Smooth muscle cell (in vitro differentiated cells): ENCODE data around the gene CKS1B. TPM values are rescaled to one million over a fixed set of nuclear protein-coding genes. Genes with fewer than 3 reads are reported as not detected.
"Not testable (repeated sequence)": the region's sequence is repeated elsewhere in the genome, so short reads cannot be mapped to it uniquely, and the experiment has no call there.

Experiments
- DNase-seq: peaks from one replicate; lab custom pipeline; 2025; ENCODE audit not compliant: unreplicated experiment; lab: John Stamatoyannopoulos, UW
- H2AFZ ChIP-seq: fragments of 200-600 bp; sonication (generic); 2 replicates; pipeline ENCODE4 v1.6.0; 2016; ENCODE audit warnings: antibody characterized with exemption, low read depth, mild to moderate bottlenecking
- H3F3A ChIP-seq: fragments of 200-600 bp; sonication (generic); 2 replicates; pipeline ENCODE4 v1.6.0; 2017; ENCODE audit warnings: antibody characterized with exemption, low read depth
- H3K27ac ChIP-seq: fragments of 200-600 bp; sonication (generic); 2 replicates; pipeline ENCODE4 v1.5.1; 2016; ENCODE audit warnings: low read depth, mild to moderate bottlenecking
- H3K27me3 ChIP-seq: fragments of 200-600 bp; sonication (generic); 2 replicates; pipeline ENCODE4 v1.6.1; 2016; ENCODE audit warnings: low read depth, mild to moderate bottlenecking
- H3K36me3 ChIP-seq: fragments of 200-600 bp; sonication (generic); 2 replicates; pipeline ENCODE4 v1.5.1; 2016; ENCODE audit warnings: low read depth
- H3K4me1 ChIP-seq: fragments of 200-600 bp; sonication (generic); 2 replicates; pipeline ENCODE4 v1.5.1; 2016; ENCODE audit warnings: low read depth
- H3K4me2 ChIP-seq: fragments of 200-600 bp; sonication (generic); 2 replicates; pipeline ENCODE4 v1.6.0; 2016; ENCODE audit warnings: mild to moderate bottlenecking
- H3K4me3 ChIP-seq: fragments of 200-600 bp; sonication (generic); 2 replicates; pipeline ENCODE4 v1.5.1; 2016; ENCODE audit warnings: mild to moderate bottlenecking
- H3K79me2 ChIP-seq: fragments of 200-600 bp; sonication (generic); 2 replicates; pipeline ENCODE4 v1.6.0; 2016; ENCODE audit warnings: low read depth, mild to moderate bottlenecking
- H3K9ac ChIP-seq: fragments of 200-600 bp; sonication (generic); 2 replicates; pipeline ENCODE4 v1.6.0; 2016; ENCODE audit warnings: low read depth
- H3K9me3 ChIP-seq: fragments of 200-600 bp; sonication (generic); replicated peaks from 2 replicates; pipeline ENCODE4 v1.5.1; 2016; ENCODE audit warnings: low read depth
- H4K20me1 ChIP-seq: fragments of 200-600 bp; sonication (generic); 2 replicates; pipeline ENCODE4 v1.6.0; 2016; ENCODE audit warnings: low read depth
- WGBS: methylation state at CpG from one replicate; pipeline ENCODE4 v1.1.7; 2016; ENCODE audit warnings: low lambda C conversion rate; 5-methylcytosine and 5-hydroxymethylcytosine counted together
- polyA plus RNA-seq: library from polyadenylated mRNA; unstranded; fragments of >200 nt; fragmentation: Nextera tagmentation; extraction: Ambion mirVana; gene quantifications from 2 replicates; pipeline ENCODE4 v1.2.1, GENCODE V29; 2016
- total RNA-seq: library from RNA; depleted of rRNA; stranded (reverse); fragments of >200 nt; gene quantifications from 2 replicates; pipeline ENCODE4 v1.2.3, GENCODE V29; 2014
- TF ChIP-seq, protein P1 (sequence below): fragments of 200-600 bp; sonication (generic); IDR thresholded peaks from 2 replicates; pipeline ENCODE4 v1.5.1; 2017; ENCODE audit warnings: borderline replicate concordance, mild to moderate bottlenecking, antibody characterized with exemption; ENCODE audit not compliant: insufficient read depth, poor library complexity, severe bottlenecking

CKS1B gene
- total and polyA plus RNA-seq, 2 experiments from 2014 or later, result 41.6 to 116 TPM

DNA sequence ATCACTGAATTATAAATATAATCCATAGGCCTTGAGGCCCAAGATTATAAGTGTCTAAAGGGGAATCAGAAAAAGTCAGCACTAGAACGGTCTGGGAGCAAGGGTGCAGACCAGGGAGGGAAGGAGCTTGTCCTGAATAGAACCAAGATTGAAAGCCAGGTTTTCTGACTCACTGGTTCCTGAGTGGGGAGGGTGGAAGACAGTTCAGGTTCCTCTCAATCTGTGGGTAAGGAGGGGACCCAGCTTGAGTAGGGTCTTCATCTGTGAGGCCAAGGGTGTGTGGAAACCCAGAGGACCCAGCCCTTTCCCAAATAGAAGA lies 19.7 kb downstream of the CKS1B start:
- Histone ChIP-seq H3F3A (no peaks in the 10 kb centered on the region), H3K4me1 (no peaks in the 10 kb centered on the region), H3K27me3 (no peaks in the 10 kb centered on the region), H3K9me3 (no peaks in the 10 kb centered on the region), H3K36me3 (no peaks in the 10 kb centered on the region), H3K27ac (no peak overlapping the region), H3K79me2 (peaks cover under 1% of the 10 kb centered on the region), H3K4me2 (no peak overlapping the region), H3K4me3 (no peak overlapping the region), H4K20me1 (no peaks in the 10 kb centered on the region), H2AFZ (no peak overlapping the region), H3K9ac (no peak overlapping the region)
- 95% methylated on average over 1 of the region's 1 CpG for WGBS
- TF ChIP-seq, protein P1, sequence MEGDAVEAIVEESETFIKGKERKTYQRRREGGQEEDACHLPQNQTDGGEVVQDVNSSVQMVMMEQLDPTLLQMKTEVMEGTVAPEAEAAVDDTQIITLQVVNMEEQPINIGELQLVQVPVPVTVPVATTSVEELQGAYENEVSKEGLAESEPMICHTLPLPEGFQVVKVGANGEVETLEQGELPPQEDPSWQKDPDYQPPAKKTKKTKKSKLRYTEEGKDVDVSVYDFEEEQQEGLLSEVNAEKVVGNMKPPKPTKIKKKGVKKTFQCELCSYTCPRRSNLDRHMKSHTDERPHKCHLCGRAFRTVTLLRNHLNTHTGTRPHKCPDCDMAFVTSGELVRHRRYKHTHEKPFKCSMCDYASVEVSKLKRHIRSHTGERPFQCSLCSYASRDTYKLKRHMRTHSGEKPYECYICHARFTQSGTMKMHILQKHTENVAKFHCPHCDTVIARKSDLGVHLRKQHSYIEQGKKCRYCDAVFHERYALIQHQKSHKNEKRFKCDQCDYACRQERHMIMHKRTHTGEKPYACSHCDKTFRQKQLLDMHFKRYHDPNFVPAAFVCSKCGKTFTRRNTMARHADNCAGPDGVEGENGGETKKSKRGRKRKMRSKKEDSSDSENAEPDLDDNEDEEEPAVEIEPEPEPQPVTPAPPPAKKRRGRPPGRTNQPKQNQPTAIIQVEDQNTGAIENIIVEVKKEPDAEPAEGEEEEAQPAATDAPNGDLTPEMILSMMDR, result no peak
- DNase-seq, result no peak

DNA sequence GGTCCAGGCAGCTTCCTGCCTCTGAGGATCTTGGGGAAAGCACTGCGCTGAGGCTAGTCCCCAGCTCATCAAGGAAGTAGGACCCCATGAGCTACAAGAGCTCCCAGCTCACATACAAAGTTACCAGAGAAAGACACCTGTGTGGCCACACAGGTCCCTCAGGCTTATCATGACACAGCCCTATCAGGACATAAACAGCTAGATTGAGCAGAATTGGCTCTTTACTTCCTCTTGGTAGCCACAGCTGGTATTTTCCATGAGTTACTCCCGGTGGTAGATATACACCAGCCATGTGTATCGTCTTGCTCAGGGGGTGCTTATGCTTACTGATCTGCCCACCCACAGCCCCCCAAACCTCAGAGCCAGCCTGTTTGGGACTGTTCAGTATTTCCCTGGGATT lies 20.1 kb downstream of the CKS1B start:
- no peak overlapping the region for H3K4me2 ChIP-seq
- H3K4me3 ChIP-seq, result no peak overlapping the region
- no peak overlapping the region for H3K9ac ChIP-seq
- no peaks in the 10 kb centered on the region for H3K79me2 ChIP-seq
- H3K9me3 ChIP-seq, result no peaks in the 10 kb centered on the region
- H4K20me1 ChIP-seq, result no peaks in the 10 kb centered on the region
- no peaks in the 10 kb centered on the region for H3F3A ChIP-seq
- no peaks in the 10 kb centered on the region for H3K36me3 ChIP-seq
- peaks cover under 1% of the 10 kb centered on the region for H3K4me1 ChIP-seq
- TF ChIP-seq, protein P1, result no peak
- H2AFZ ChIP-seq, result no peak overlapping the region
- no peak for DNase-seq
- H3K27me3 ChIP-seq, result no peaks in the 10 kb centered on the region
- 86% methylated on average over 3 of the region's 3 CpGs for WGBS
- no peak overlapping the region for H3K27ac ChIP-seq

- H3K27me3 ChIP-seq, H3K36me3 ChIP-seq, H3K4me3 ChIP-seq, DNase-seq, H3K9me3 ChIP-seq, H3K4me1 ChIP-seq, H3K27ac ChIP-seq, H4K20me1 ChIP-seq, H3K4me2 ChIP-seq, H3K9ac ChIP-seq, H2AFZ ChIP-seq, H3F3A ChIP-seq, H3K79me2 ChIP-seq: not testable (repeated sequence)
- WGBS, result 61% methylated on average over 10 of the region's 13 CpGs
- TF ChIP-seq, protein P1, result peak; percentile 39
Measured at GRCh38 chr1:154995301-154995983, 21.0 kb downstream of the CKS1B start.
